Measurements from ENCODE around the gene LLGL2.

Gene LLGL2

GRCh38 chr17:75502721-75503329, 22.7 kb upstream of the LLGL2 start:
- no peaks in the 10 kb centered on the region; the same call in 1 of the 2 replicates for H3K4me1 ChIP-seq (ENCODE audit: control insufficient read depth, insufficient read depth, low read length)
- H3K9me3 ChIP-seq (ENCODE audit: control insufficient read depth, insufficient read depth, low read length) = no peaks in the 10 kb centered on the region
- DNase-seq (ENCODE audit: low read depth, low spot score) = no peak
- no peaks in the 10 kb centered on the region for H3K27me3 ChIP-seq (ENCODE audit: control insufficient read depth, insufficient read depth, low read length)
- H3K36me3 ChIP-seq (ENCODE audit: control insufficient read depth, insufficient read depth, low read length) = peaks cover 27% of the 10 kb centered on the region
- H3K4me3 ChIP-seq (ENCODE audit: low read length) = no peak overlapping the region
- WGBS (ENCODE audit: insufficient coverage, insufficient read length) = no CpG with 5 or more reads among the region's 25 CpGs
- no peak overlapping the region for H3K27ac ChIP-seq (ENCODE audit: low read length)

GRCh38 chr17:75503337-75503950, 22.1 kb upstream of the LLGL2 start:
- Histone ChIP-seq H3K9me3 (ENCODE audit: control insufficient read depth, insufficient read depth, low read length) (no peaks in the 10 kb centered on the region), H3K36me3 (ENCODE audit: control insufficient read depth, insufficient read depth, low read length) (peaks cover 23% of the 10 kb centered on the region)
- WGBS (ENCODE audit: insufficient coverage, insufficient read length) = no CpG with 5 or more reads among the region's 23 CpGs

GRCh38 chr17:75503976-75504346, 21.5 kb upstream of the LLGL2 start:
- Histone ChIP-seq H3K27me3 (ENCODE audit: control insufficient read depth, insufficient read depth, low read length) (no peaks in the 10 kb centered on the region), H3K27ac (ENCODE audit: low read length) (no peak overlapping the region), H3K9me3 (ENCODE audit: control insufficient read depth, insufficient read depth, low read length) (no peaks in the 10 kb centered on the region), H3K36me3 (ENCODE audit: control insufficient read depth, insufficient read depth, low read length) (peaks cover 23% of the 10 kb centered on the region), H3K4me3 (ENCODE audit: low read length) (no peak overlapping the region), H3K4me1 (ENCODE audit: control insufficient read depth, insufficient read depth, low read length) (no peaks in the 10 kb centered on the region; the same call in 1 of the 2 replicates)
- no CpG with 5 or more reads among the region's 13 CpGs for WGBS (ENCODE audit: insufficient coverage, insufficient read length)
- DNase-seq (ENCODE audit: low read depth, low spot score) = no peak

More at GRCh38 chr17:75503337-75503950, 22.1 kb upstream of the LLGL2 start:
- Histone ChIP-seq H3K27ac (ENCODE audit: low read length) (no peak overlapping the region), H3K27me3 (ENCODE audit: control insufficient read depth, insufficient read depth, low read length) (no peaks in the 10 kb centered on the region), H3K4me1 (ENCODE audit: control insufficient read depth, insufficient read depth, low read length) (no peaks in the 10 kb centered on the region; the same call in 1 of the 2 replicates), H3K4me3 (ENCODE audit: low read length) (no peak overlapping the region)
- DNase-seq (ENCODE audit: low read depth, low spot score) = no peak

GRCh38 chr17:75504347-75505151, 20.9 kb upstream of the LLGL2 start:
- no peak overlapping the region for H3K27ac ChIP-seq (ENCODE audit: low read length)
- H3K36me3 ChIP-seq (ENCODE audit: control insufficient read depth, insufficient read depth, low read length) = peaks cover 23% of the 10 kb centered on the region
- H3K4me1 ChIP-seq (ENCODE audit: control insufficient read depth, insufficient read depth, low read length) = no peaks in the 10 kb centered on the region; the same call in 1 of the 2 replicates
- no peaks in the 10 kb centered on the region for H3K9me3 ChIP-seq (ENCODE audit: control insufficient read depth, insufficient read depth, low read length)
- DNase-seq (ENCODE audit: low read depth, low spot score) = no peak
- H3K4me3 ChIP-seq (ENCODE audit: low read length) = no peak overlapping the region
- WGBS (ENCODE audit: insufficient coverage, insufficient read length) = no CpG with 5 or more reads among the region's 32 CpGs
- no peaks in the 10 kb centered on the region for H3K27me3 ChIP-seq (ENCODE audit: control insufficient read depth, insufficient read depth, low read length)

- no CpG with 5 or more reads among the region's 4 CpGs for WGBS (ENCODE audit: insufficient coverage, insufficient read length)
- Histone ChIP-seq H3K27me3 (ENCODE audit: control insufficient read depth, insufficient read depth, low read length) (no peaks in the 10 kb centered on the region), H3K27ac (ENCODE audit: low read length) (no peak overlapping the region), H3K4me3 (ENCODE audit: low read length) (no peak overlapping the region), H3K9me3 (ENCODE audit: control insufficient read depth, insufficient read depth, low read length) (no peaks in the 10 kb centered on the region), H3K4me1 (ENCODE audit: control insufficient read depth, insufficient read depth, low read length) (no peaks in the 10 kb centered on the region; the same call in 1 of the 2 replicates), H3K36me3 (ENCODE audit: control insufficient read depth, insufficient read depth, low read length) (peaks cover 23% of the 10 kb centered on the region)
- DNase-seq (ENCODE audit: low read depth, low spot score) = no peak
Observed at GRCh38 chr17:75505152-75505409, 20.4 kb upstream of the LLGL2 start.

- WGBS (ENCODE audit: insufficient coverage, insufficient read length) = no CpG with 5 or more reads among the region's 15 CpGs
- Histone ChIP-seq H3K4me1 (ENCODE audit: control insufficient read depth, insufficient read depth, low read length) (no peaks in the 10 kb centered on the region), H3K27ac (ENCODE audit: low read length) (no peak overlapping the region)
Observed at GRCh38 chr17:75505640-75506039, 19.9 kb upstream of the LLGL2 start.

GRCh38 chr17:75506134-75506533, 19.4 kb upstream of the LLGL2 start:
- Histone ChIP-seq H3K9me3 (ENCODE audit: control insufficient read depth, insufficient read depth, low read length) (no peaks in the 10 kb centered on the region), H3K27ac (ENCODE audit: low read length) (no peak overlapping the region), H3K4me3 (ENCODE audit: low read length) (no peak overlapping the region), H3K36me3 (ENCODE audit: control insufficient read depth, insufficient read depth, low read length) (peaks cover 23% of the 10 kb centered on the region), H3K4me1 (ENCODE audit: control insufficient read depth, insufficient read depth, low read length) (no peaks in the 10 kb centered on the region), H3K27me3 (ENCODE audit: control insufficient read depth, insufficient read depth, low read length) (no peaks in the 10 kb centered on the region)
- no peak for DNase-seq (ENCODE audit: low read depth, low spot score)
- no CpG with 5 or more reads among the region's 21 CpGs for WGBS (ENCODE audit: insufficient coverage, insufficient read length)

More at GRCh38 chr17:75505640-75506039, 19.9 kb upstream of the LLGL2 start:
- Histone ChIP-seq H3K9me3 (ENCODE audit: control insufficient read depth, insufficient read depth, low read length) (no peaks in the 10 kb centered on the region), H3K4me3 (ENCODE audit: low read length) (no peak overlapping the region), H3K36me3 (ENCODE audit: control insufficient read depth, insufficient read depth, low read length) (peaks cover 23% of the 10 kb centered on the region), H3K27me3 (ENCODE audit: control insufficient read depth, insufficient read depth, low read length) (no peaks in the 10 kb centered on the region)
- DNase-seq (ENCODE audit: low read depth, low spot score) = no peak

- Histone ChIP-seq H3K4me1 (ENCODE audit: control insufficient read depth, insufficient read depth, low read length) (no peaks in the 10 kb centered on the region), H3K4me3 (ENCODE audit: low read length) (no peak overlapping the region), H3K9me3 (ENCODE audit: control insufficient read depth, insufficient read depth, low read length) (no peaks in the 10 kb centered on the region), H3K36me3 (ENCODE audit: control insufficient read depth, insufficient read depth, low read length) (peaks cover 23% of the 10 kb centered on the region), H3K27me3 (ENCODE audit: control insufficient read depth, insufficient read depth, low read length) (no peaks in the 10 kb centered on the region), H3K27ac (ENCODE audit: low read length) (no peak overlapping the region)
- no CpG with 5 or more reads among the region's 20 CpGs for WGBS (ENCODE audit: insufficient coverage, insufficient read length)
- DNase-seq (ENCODE audit: low read depth, low spot score) = no peak
Observed at GRCh38 chr17:75506888-75507287, 18.6 kb upstream of the LLGL2 start.

- Histone ChIP-seq H3K9me3 (ENCODE audit: control insufficient read depth, insufficient read depth, low read length) (no peaks in the 10 kb centered on the region), H3K4me3 (ENCODE audit: low read length) (no peak overlapping the region), H3K27ac (ENCODE audit: low read length) (no peak overlapping the region), H3K36me3 (ENCODE audit: control insufficient read depth, insufficient read depth, low read length) (peaks cover 23% of the 10 kb centered on the region), H3K27me3 (ENCODE audit: control insufficient read depth, insufficient read depth, low read length) (no peaks in the 10 kb centered on the region), H3K4me1 (ENCODE audit: control insufficient read depth, insufficient read depth, low read length) (no peaks in the 10 kb centered on the region)
- WGBS (ENCODE audit: insufficient coverage, insufficient read length) = no CpG with 5 or more reads among the region's 27 CpGs
- DNase-seq (ENCODE audit: low read depth, low spot score) = no peak
Observed at GRCh38 chr17:75507733-75508719, 17.5 kb upstream of the LLGL2 start.

GRCh38 chr17:75508931-75509361, 16.6 kb upstream of the LLGL2 start:
- H3K27me3 ChIP-seq (ENCODE audit: control insufficient read depth, insufficient read depth, low read length) = no peaks in the 10 kb centered on the region
- WGBS (ENCODE audit: insufficient coverage, insufficient read length) = no CpG with 5 or more reads among the region's 5 CpGs
- H3K4me3 ChIP-seq (ENCODE audit: low read length) = no peak overlapping the region
- H3K9me3 ChIP-seq (ENCODE audit: control insufficient read depth, insufficient read depth, low read length) = no peaks in the 10 kb centered on the region
- H3K4me1 ChIP-seq (ENCODE audit: control insufficient read depth, insufficient read depth, low read length) = 0 out of 2 replicates have a peak, but pooled peaks cover under 1% of the 10 kb centered on the region
- peaks cover 21% of the 10 kb centered on the region for H3K36me3 ChIP-seq (ENCODE audit: control insufficient read depth, insufficient read depth, low read length)
- DNase-seq (ENCODE audit: low read depth, low spot score) = no peak
- H3K27ac ChIP-seq (ENCODE audit: low read length) = no peak overlapping the region
